Measurements from ENCODE around the gene SPTAN1. TPM values are rescaled to one million over a fixed set of nuclear protein-coding genes. Genes with fewer than 3 reads are reported as not detected.

SPTAN1 gene
- total RNA-seq, 4 donors from 2014 or later, result 189 to 307 (median 278) TPM

DNA sequence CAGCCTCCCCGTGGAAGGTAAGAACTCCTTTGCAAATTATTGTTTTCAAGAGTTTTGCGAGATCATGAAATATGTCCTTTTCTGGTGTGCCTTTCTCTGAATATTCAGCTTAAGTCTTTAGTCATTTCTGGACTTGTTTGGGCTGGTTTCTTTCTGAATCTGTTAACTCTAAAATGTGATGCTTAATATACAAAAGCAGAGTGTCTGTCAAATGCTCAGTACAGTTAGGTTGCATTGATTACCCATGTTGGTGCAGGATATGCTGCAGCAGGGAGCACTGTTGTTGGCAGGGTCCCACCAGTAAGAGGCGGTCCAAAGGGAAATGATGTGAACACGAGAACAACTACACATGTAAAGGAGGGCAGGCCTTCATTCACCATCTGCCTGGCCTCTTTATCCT lies 47.7 kb downstream of the SPTAN1 start:
- intact Hi-C loops (cut with DNase I), result no loop called here
- Histone ChIP-seq H3K27me3 (no peaks in the 10 kb centered on the region), H3K27ac (no peak overlapping the region), H3K4me3 (replicated peaks in 1 of 3) (no peak overlapping the region), H3K4me1 (no peaks in the 10 kb centered on the region), H3K9me3 (no peaks in the 10 kb centered on the region), H3K36me3 (peaks cover 71 to 76% of the 10 kb centered on the region in 2 donors)
- TF ChIP-seq, protein P1, sequence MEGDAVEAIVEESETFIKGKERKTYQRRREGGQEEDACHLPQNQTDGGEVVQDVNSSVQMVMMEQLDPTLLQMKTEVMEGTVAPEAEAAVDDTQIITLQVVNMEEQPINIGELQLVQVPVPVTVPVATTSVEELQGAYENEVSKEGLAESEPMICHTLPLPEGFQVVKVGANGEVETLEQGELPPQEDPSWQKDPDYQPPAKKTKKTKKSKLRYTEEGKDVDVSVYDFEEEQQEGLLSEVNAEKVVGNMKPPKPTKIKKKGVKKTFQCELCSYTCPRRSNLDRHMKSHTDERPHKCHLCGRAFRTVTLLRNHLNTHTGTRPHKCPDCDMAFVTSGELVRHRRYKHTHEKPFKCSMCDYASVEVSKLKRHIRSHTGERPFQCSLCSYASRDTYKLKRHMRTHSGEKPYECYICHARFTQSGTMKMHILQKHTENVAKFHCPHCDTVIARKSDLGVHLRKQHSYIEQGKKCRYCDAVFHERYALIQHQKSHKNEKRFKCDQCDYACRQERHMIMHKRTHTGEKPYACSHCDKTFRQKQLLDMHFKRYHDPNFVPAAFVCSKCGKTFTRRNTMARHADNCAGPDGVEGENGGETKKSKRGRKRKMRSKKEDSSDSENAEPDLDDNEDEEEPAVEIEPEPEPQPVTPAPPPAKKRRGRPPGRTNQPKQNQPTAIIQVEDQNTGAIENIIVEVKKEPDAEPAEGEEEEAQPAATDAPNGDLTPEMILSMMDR (IDR thresholded peaks at IDR 0.05), result no peak
- TF ChIP-seq POLR2A (IDR thresholded peaks at IDR 0.05), result no peak
- no peak for DNase-seq
- WGBS, 2 donors, result 81 to 83% methylated on average over 4 of the region's 4 CpGs

DNA sequence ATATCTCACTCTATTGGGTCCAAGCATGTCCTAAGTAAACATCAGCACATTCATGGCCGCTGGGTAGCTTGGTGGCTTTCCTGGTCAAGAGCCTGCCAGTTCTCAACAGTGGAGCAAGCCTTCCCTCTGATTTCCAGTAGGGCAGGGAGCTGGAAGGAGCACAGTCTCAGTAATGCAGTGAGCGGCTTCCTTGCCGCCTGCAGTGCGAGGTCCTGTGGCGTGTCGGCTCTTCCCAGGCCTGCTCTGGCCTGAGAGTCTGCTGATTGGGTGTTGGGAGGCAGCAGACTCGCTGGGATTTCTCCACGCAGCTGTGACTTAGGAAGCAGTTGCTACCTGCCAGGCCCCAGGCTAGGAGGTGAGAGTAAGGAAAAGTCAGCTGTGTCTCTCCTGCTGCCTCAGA lies 51.3 kb downstream of the SPTAN1 start:
- no peak for DNase-seq
- Histone ChIP-seq H3K9me3 (no peaks in the 10 kb centered on the region), H3K27me3 (no peaks in the 10 kb centered on the region), H3K4me1 (no peaks in the 10 kb centered on the region), H3K27ac (no peak overlapping the region), H3K36me3 (peaks cover 71 to 78% of the 10 kb centered on the region in 2 donors), H3K4me3 (replicated peaks in 1 of 3) (no peak overlapping the region)
- intact Hi-C loops (cut with DNase I), result no loop called here
- TF ChIP-seq, protein P1 (IDR thresholded peaks at IDR 0.05), result no peak
- no peak for TF ChIP-seq POLR2A (IDR thresholded peaks at IDR 0.05)
- WGBS, 2 donors, result 73 to 88% methylated on average over 2 to 8 of the region's 8 CpGs

DNA sequence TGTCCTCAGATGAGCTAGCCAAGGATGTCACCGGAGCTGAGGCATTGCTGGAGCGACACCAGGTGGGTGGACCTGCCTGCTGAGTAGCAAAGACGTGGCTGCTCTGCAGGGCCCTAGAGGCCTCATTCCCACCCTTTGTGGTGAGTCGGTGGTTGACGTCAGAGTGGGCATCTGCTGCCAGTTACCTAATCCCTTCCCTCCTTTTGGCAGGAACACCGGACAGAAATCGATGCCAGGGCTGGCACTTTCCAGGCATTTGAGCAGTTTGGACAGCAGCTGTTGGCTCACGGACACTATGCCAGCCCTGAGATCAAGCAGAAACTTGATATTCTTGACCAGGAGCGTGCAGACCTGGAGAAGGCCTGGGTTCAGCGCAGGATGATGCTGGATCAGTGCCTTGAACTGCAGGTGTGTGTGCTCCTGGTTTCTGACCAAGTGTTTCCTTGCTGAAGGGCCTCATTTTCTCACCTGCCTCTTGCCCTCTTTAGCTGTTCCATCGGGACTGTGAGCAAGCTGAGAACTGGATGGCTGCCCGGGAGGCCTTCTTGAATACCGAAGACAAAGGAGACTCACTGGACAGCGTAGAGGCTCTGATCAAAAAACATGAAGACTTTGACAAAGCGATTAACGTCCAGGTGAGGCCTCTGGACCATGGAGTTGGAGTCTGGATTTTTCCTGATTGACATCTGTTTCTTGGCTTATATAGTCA lies 55.4 kb downstream of the SPTAN1 start:
- no peaks in the 10 kb centered on the region for H3K9me3 ChIP-seq
- H3K27me3 ChIP-seq, result no peaks in the 10 kb centered on the region
- DNase-seq, result peak; percentile 20 to 50
- peak overlapping the region in 1 of 3 donors; percentile 1 for H3K27ac ChIP-seq
- no peak for TF ChIP-seq POLR2A (IDR thresholded peaks at IDR 0.05)
- TF ChIP-seq, protein P1 (IDR thresholded peaks at IDR 0.05), result no peak
- WGBS, 2 donors, result 85 to 93% methylated on average over 13 to 16 of the region's 16 CpGs
- H3K4me1 ChIP-seq, result no peaks in the 10 kb centered on the region
- no peak overlapping the region for H3K4me3 ChIP-seq (replicated peaks in 1 of 3)
- peaks cover 90 to 92% of the 10 kb centered on the region in 2 donors for H3K36me3 ChIP-seq
- intact Hi-C loops (cut with DNase I), result no loop called here

DNA sequence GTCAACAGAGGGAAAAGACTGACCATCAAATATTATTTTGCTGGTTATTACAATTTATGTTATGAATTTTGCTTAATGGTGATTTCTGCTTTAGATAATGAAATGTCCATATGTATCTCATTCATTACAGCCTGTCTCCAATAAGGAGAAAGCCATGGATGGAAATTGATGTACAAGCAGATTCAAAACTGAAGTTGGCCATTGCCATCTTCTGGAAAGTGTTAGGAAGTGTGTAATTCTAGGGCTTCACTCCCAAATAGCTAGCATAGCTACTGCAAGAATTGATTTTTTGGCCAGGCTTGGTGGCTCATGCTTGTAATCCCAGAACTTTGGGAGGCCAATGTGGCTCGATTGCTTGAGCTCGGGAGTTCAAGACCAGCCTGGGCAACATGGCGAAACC lies 58.5 kb downstream of the SPTAN1 start:
- Histone ChIP-seq H3K27ac (no peak overlapping the region), H3K27me3 (no peaks in the 10 kb centered on the region), H3K36me3 (peaks cover 96 to 98% of the 10 kb centered on the region in 2 donors), H3K9me3 (no peaks in the 10 kb centered on the region), H3K4me1 (no peaks in the 10 kb centered on the region), H3K4me3 (replicated peaks in 1 of 3) (no peak overlapping the region)
- TF ChIP-seq, protein P1 (IDR thresholded peaks at IDR 0.05), result no peak
- no peak for TF ChIP-seq POLR2A (IDR thresholded peaks at IDR 0.05)
- WGBS, 2 donors, result 89 to 100% methylated on average over 3 of the region's 3 CpGs
- intact Hi-C loops (cut with DNase I), result no loop called here
- no peak for DNase-seq

DNA sequence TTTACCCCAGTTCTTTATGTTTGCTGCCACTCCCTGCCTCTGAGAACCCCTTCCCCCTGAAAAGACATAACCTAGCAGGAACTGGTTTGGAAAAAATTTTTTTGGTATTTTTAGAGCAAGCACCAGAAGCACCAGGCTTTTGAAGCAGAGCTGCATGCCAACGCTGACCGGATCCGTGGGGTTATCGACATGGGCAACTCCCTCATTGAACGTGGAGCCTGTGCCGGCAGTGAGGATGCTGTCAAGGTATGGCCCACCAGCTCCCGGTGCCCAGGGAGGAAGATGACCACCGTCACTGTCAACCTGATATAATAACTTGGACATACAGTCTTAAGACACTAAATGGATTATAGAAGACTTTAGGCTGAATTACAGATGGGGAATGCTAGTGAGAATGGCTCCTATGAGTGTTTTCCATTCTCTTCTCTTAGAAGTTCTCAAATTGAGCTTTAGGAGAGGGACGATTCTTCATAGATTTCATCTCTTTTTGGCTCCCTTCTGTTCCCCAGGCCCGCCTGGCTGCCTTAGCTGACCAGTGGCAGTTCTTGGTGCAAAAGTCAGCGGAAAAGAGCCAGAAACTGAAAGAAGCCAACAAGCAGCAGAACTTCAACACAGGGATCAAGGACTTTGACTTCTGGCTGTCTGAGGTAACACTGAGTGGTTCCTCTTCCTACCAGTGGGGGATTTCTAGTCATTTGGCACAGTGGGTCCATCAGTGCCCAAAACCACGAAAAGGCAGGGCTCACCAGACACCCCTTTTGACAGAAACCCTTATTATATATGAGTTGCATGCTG lies 59.4 kb downstream of the SPTAN1 start:
- TF ChIP-seq, protein P1 (IDR thresholded peaks at IDR 0.05), result no peak
- no peak for TF ChIP-seq POLR2A (IDR thresholded peaks at IDR 0.05)
- intact Hi-C loops (cut with DNase I), result no loop called here
- Histone ChIP-seq H3K27me3 (no peaks in the 10 kb centered on the region), H3K36me3 (peaks cover 99 to 100% of the 10 kb centered on the region in 2 donors), H3K9me3 (no peaks in the 10 kb centered on the region), H3K4me1 (no peaks in the 10 kb centered on the region), H3K4me3 (replicated peaks in 1 of 3) (no peak overlapping the region), H3K27ac (no peak overlapping the region)
- whole genome bisulfite sequencing, 2 donors, result 96 to 98% methylated on average over 12 of the region's 12 CpGs
- DNase-seq, result no peak
